CD4-positive, alpha-beta T cell treated with Interleukin-15 for 4 hours (primary cell): Measurements from ENCODE around the gene UBAC2.

Experiments
- DNase-seq: peaks from one replicate; pipeline ENCODE4 v3.0.0-alpha.2; 2020; ENCODE audit warnings: low spot score

Gene UBAC2

DNA sequence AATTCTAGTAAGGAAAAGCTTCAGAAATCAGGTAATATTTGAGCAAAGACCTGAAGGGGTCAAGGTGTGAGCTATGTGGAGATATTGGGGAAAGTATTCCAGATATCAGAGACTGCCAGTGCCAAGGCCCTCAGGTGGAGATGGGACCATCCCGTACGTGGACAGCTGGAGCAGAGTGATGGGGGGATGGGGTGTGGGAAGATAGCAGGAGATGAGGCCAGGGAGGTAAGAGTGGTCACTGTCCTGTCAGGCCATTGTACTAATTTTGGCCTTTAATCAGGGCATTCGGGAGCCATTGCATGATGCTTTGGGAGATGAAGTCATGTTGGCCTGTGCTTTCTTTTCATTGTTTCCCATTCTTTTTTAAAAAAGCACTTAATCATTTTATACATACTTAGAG lies 70.6 kb downstream of the UBAC2 start:
- DNase-seq: no peak

DNA sequence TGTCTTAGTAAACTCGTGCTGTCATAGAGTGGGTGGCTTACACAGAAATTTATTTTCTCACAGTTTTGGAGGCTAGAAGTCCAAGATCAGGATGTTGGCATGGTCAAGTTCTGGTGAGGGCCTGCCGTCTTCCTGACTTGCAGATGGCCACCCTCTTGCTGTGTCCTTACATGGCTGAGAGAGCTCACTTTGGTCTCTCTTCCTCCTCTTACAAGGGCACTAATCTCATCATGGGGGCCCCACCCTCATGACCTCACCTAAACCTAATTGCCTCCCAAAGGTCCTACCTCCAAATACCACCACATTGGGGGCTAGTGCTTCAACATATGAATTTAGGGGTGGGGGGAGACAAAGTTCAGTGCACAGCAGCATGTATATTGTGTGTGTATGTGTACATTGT lies 71.8 kb downstream of the UBAC2 start:
- DNase-seq: no peak

DNA sequence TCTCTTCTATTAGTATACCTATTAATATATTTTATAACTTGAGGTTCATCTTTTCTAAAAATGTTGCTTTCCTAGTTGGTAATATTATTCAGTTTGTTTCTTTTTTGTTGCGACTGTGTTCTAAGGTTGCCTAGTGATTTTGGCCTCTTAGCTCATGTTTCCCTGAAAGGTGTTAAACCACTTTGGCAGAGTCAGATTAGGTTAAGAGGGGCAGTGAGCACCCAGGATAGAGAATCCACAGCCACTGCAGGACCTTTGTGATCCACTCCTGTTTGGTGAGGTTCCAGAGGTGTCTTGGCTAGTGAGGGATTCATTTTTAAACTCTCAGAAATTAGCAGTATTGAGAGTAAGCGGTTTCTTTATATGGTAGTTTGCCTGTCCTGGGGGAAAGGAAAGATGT lies 72.5 kb downstream of the UBAC2 start:
- DNase-seq: peak; percentile 75

DNA sequence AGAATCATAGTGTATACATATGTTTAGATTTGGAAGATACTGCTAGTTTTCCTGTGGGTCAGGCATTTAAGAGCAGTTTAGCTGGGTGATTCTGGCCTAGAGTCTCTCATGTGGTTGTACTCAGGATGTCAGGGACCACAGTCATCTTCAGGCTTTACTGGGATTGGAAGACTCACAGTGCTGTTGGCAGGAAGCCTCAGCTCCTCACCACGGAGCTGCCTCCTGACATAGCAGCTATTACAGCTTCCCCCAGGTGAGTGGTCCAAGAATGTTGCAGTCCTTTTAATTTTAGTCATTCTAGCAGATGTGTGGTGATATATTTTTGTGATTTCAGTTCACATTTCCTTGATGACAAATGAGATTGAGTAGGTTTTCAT lies 74.4 kb downstream of the UBAC2 start:
- peak; percentile 65 for DNase-seq

DNA sequence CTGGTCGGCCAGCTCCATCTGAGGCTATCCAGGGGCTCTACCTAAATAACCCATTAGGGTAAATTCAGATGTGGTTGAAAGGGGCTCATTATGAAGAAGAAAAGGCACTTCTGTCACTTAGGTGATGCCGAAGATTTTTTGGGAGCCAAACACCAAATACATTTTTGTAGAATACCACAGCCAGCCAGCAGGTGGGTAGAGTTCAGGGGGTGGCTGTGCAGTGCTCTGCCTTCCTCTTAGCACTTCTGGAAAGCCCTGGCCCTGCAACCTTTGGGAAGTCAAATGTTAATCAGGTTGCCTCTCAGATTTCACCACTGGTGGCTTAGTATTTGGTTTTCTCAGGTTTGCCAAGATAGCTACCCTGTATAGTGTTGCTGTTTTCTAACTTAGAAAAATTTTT lies 76.1 kb downstream of the UBAC2 start:
- DNase-seq: no peak

DNA sequence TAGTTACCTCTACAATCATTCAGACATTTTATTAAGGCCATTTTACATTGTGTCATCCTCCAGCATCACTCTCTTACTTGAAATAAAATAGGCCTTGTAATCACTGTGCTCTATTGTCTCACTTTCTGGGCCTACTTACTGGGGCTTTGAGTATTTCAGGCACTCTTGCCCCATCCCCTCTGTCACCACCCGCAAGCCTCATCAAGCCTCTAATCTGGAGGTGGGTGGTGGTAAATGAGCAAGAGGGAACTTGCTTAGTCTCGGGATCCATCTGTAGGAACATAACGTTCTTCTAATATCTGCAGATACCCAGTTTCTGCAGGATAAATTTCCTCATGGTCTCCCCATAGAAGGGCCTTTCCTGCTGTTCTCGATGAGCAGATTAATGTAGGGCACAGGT lies 77.0 kb downstream of the UBAC2 start:
- no peak for DNase-seq

DNA sequence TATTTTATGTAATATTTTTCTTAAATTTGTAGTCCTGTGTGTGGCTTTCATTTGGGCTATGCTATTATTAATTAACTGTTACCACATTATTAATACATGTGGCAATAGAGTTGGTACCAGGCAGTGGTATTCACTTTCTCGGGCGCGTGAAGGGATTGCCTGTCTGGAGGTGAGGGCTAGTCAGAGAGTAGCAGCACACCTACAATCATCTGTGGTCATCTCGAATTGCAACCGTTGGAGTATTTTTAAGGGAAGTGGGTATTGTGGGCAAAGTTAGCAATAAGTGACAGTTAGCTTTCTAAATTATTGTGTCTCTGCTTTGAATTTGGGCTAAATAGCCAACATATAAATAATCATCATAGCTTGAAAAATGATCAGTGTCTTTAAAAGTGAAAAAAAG lies 77.5 kb downstream of the UBAC2 start:
- no peak for DNase-seq

DNA sequence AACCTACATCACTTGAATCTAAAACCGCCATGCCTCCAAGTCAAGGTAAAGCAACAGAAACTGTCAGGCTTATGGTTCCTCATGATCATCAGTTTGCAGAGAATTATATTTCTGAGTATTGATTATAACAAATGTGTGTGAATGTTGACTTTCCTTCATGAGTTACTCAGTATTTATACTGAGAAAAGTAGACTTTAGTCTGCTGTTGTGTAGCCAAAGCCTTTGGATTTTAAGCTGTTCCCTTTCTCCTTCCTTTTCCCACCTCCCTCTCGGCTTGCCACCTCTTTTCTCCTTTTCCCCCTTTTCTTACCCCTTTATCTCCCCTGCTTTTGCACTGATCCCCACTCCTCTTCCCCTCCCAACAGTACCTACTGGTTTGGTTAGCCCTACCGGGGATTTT lies 78.2 kb downstream of the UBAC2 start:
- DNase-seq: no peak

DNA sequence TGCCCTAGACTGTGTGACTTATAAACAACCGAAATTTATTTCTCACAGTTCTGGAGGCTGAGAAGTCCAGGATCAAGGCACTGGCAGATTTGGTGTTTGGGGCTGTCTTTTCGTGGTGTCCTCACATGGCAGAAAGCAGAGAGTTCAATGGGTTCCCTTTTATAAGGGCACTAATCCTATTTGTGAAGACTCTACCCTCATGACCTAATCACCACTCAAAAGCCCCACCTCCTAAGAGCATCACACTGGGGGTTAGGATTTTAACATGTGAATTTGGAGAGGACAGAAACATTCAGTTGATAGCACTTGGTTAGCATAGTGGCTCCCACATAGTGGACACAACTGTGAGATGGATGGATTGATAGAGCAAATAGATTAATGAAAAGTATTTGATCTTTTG lies 79.0 kb downstream of the UBAC2 start:
- no peak for DNase-seq

DNA sequence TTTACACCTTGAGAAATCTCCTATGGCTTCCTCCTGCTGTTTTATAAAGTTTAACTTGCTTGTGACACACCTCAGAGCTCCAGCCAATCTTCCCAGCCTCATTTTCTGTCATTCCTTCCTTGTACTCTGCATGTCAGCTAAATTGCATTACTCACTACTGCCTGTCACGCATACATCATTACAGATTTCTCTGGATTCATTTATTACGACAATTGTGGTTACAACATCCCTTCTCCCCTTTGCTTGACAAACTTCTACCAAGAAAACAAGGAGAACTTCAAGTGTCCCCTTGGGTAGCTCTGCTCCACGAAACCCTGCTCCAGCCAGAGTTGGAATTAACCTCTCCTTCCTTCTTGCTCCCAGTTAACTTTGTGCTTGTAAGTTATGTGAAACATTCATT lies 79.5 kb downstream of the UBAC2 start:
- no peak for DNase-seq

DNA sequence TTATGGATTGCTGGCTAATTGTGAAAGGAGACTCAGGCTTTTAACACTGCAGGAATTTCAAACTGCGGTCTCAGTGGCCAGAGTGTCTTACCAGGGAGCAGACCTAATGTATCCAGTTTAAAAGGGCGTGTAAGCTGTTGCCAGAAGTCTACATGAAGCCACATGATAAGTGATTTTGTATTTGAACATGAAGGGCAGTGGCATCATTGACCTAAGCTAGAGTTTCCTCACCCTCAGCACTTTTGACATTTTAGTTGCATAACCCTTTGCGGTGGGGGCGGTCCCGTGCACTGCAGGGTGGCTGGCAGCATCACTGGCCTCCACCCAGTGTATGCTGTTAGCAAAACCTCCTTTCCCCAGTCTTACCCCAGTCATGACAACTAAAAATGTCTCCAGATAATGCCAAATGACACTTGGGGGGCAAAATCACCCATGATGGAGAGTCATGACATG lies 81.2 kb downstream of the UBAC2 start:
- DNase-seq: peak; percentile 75

DNA sequence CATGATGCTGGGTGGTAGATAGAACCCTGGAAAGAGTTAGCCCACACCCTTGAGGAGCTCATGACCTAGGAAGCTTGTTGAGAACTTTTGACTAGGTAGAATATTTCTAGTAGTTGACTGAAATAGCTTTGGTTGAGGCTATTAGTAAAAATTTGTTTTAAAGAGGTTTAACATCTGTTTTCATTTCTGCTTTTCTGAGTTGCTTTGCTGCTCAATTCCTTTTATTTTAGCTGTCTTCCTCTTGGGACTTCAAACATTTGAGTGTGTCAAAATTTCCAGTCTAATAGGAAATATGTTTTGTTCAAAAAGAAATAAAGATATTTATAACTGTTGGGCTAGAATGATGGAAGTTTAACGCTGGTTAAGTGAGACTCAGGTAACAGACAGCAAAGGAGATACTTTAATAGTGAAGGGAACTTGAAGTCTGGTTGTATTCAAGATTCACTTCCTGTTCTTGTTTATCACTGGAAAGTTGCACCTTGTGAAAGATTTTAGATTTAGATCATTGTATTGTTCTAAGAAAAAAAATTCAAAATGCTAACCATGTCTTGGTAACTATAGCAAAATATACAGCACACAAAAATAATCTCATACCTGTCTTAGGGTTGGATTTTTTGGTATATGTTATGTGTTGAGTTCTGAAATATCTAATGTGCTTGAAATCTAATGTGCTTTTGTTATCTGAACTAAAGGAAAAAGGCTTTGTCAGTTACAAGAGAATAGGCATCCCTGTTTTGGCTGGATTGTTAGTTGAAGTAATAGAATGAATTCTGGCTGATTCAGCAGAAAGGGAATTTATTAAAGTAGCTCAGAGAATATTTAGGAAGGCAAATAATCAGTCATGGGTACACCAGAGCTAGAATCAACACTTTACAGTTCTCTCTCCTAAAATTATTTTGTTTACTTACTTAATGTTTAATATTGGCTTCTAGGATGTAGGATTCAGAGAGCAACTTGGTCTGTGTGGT lies 81.9 kb downstream of the UBAC2 start:
- peak; percentile 71 for DNase-seq

DNA sequence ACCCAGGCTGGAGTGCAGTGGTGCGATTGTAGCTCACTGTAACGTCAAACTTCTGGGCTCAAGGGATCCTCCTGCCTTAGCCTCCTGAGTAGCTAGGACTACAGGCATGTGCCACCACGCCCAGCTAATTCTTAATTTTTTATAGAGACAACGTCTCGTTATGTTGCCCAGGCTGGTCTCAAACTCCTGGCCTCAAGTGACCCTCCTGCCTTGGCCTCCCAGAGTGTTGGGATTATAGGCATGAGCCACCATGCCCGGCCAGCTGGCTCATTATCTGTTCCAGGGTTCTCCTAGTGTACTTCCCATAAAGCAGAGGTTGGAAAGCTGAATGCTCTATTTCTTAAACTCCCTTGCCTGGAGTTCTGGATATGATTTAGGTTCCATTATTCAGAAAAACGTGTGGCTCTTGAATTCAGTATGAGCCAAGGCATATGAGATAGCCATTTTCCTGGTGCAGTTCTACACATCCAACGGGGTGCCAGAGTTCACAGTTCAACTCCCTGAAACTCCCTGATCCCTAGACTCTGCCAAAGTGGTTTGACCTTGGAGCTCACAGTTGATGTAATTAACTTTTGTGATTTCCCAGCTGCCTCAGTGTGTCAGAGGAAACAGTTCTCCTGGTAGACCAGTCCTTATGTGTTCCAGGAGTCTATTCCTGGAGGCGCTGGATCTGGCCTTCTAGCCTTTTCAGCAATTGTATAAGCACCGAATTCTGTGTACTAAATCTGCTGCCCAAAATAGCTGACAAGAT lies 85.0 kb downstream of the UBAC2 start:
- DNase-seq: no peak

DNA sequence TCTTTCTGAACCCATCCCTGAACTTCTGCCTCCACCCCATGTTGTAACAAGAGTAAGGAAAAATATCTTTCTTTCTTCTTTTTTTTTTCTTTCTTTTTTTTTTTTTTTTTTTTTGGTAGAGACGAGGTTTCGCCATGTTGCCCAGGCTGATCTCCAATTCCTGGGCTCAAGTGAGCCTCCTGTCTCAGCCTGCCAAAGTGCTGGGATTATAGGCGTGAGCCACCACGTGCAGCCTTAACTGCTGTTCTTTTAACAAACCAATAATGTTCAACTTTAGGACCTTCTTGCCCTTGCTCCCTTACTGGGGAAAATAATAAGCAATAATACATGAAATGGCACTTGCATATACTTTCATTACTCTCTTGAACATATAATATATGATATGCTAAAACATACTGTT lies 86.9 kb downstream of the UBAC2 start:
- no peak for DNase-seq

DNA sequence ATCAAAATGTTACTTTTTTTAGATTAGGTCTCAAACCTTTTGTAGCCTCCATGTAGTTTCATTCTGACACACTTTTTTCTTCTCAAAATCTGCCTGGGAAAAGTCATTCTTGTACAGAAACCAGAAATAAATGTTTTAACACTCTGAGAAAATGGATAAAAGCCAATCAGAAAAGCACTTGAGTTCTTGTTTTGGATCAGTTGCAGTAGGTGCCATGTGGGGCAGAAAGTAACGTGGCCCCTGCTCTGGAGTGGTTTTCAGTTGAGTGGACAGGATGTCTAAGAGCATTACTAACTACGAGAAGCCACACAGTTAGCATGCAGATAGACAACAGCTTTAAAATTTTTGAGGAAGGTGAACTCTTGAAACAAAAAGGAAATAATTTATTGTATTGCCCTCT lies 87.4 kb downstream of the UBAC2 start:
- no peak for DNase-seq

DNA sequence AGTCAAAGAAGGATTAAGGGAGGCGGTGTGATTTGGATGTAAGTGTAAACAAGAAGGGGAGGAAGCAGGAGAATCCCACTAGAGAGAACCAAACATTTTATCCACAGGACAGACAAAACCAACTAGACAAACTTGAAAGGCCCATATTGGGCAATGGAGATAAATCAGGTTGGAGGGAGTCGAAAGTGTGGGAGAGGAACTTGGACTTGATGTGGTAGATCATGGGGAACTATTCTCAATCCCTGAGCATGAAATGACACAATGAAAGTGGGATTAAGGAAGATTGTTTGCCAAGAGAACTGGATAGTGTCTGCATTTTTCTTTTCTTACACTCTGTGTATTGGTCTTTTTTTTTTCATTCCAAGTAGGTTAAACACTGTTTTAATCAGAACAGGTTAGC lies 88.6 kb downstream of the UBAC2 start:
- no peak for DNase-seq

DNA sequence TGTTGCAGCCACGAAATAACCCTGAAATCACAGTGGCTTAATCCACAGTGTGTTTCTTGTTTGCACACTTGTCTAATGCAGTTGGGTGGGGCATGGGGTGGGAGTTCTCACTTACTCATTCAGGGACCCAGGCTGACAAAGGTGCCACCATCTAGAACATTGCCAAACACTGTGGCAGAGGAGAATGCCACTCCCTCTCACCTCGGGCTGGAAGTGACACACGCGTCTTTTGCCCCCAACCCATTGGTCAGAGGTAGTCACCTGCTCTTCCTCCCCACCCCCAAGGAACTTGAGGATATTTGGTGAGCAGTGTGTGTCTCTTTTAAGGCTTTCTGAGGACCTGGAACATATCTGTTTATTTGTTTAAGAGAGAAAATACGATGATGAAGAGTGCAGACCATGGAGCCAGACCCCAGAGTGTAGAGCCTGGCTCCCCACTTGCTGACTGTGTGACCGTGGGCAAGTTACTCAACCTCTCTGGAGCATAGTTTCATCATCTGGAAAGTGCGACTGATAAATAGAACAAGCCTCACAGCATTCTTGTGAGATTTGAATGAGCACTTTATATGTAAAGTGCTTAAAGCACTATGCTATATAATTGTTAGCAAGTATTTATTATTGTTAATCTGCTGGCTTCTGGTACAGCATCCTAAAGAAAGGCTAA lies 89.2 kb downstream of the UBAC2 start:
- DNase-seq: peak; percentile 86

DNA sequence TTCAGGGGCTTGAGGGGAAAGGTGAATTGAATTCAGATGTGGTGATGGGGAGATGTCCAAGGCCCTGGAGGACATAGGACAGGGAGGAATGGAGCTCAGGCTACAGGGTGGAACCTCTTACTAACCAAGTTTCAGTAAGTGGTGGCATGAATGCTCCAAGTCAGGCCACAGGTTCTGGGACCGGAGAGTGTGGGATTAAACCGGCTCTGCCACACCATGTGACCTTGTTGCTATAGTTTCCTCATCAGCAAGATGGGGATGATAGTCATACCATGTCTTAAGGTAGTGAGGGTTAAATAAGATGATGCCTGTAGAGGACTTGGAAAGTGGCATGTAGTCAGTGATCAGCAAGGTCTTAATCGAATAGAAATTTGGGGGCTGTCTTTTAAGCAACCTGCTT lies 90.2 kb downstream of the UBAC2 start:
- DNase-seq: no peak

DNA sequence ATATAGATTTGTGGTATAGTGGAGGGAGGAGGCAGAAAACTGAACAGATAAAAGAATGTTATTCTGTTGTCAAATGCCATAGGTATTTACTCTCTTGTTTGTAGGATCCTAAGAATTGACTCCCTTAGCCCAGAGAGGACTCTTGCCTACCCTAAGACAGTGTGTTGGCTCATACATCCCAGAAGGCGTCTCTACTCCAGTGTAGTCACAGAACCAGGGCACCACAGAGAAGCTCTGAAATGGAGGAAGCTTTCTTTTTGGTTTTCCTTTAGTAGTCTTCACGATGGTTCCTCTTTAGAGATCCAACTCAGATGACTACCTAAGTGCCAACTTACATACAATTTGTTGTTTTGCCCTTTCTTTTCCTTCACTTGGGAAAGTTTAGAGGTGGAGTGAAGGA lies 92.5 kb downstream of the UBAC2 start:
- no peak for DNase-seq

DNA sequence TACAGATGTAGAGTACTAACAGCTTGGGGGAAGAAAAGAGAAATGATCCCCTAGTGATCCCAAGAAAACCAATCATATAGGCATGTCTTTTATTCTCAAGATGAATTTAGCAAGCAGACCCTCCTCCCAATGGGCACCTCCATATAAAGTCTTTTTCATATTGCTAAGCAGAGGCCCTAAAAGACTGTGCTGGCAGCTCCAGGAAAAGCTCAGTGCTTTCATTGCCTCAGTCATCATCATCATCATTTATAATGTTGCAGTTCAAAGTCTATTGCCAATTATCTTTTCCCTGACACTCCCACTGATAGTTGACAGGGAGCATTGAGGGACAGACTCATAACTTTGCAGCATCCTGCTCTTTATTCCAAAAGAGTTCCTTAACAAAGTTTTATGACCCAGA lies 93.5 kb downstream of the UBAC2 start:
- DNase-seq: no peak

DNA sequence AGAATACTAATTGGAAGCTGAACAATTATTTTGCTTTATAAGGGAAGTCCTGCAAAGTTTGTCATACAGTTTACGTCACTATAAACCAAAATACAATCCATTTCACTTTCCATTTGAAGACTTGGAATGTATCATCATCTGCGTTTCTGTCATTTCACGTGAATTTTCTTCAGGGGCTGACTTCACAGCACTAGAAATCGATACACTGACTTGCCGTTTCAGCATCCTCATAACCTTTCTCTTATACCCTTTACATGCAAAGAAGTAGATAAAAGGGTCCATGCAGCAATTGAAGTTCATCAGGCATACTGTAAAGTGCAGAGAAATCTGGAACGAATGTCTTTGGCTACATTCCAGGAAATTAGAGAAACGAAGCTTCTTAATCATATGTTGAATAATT lies 94.3 kb downstream of the UBAC2 start:
- DNase-seq: no peak

DNA sequence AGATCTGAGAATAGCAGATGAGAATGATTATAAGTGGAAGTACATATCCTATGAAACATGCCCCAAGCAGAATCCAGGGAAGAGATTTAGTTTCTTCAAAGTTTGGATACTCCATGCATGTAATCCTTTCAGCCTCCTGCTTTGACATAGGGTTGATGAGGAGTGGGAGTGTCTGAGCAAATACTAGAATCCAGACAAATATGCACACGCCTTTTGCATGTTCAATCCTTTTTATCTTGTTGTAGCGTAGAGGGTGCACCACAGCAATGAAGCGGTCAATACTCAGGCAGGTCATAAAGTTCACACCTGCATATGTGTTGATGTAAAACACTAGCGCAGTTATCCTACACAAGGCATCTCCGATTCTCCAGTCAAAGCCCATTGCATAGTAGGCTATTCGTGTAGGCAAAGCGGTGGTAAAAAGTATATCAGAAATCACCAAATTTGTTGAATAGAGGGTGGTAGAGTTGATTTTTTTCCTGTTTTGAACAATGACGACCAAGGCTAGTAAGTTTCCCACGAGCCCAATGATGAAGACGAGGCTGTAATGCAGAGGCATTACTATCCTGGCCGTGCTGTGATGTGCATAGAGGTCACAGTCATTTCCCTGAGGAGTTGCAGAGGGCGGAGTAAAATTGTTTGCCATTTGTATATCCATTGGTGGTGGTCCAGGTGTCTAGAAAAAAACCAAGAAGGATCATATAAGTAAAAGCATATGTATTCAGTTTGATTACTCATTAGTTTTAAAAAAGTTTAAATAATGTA lies 95.0 kb downstream of the UBAC2 start:
- no peak for DNase-seq
